Measurements from ENCODE around the gene ASS1. TPM values are rescaled to one million over a fixed set of nuclear protein-coding genes. Genes with fewer than 3 reads are reported as not detected.

ASS1 gene
- total RNA-seq, 1 donor from 2014 or later = 117 TPM

DNA sequence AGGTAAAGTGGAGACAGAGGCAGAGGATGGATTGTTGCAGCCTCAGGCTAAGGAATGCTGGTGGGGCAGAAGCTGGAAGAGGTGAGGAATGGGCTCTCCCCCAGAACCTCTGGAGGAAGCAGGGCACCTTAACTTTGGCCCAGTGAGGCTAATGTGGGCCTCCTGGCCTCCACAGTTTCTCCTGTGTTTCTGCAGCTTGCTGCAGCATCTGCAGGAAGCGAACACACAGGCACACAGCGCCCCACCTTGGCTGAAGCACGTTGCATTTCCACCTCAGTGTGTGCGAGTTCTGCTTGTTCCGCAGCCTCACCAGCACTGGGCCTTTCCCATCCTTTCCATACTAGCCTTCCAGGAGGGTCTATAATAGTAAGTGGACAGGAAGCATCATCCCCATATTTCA, 27.2 kb upstream of the ASS1 start:
- Histone ChIP-seq H3K79me2 (ENCODE audit: insufficient read depth, low read length) (no peaks in the 10 kb centered on the region), H3K4me3 (ENCODE audit: insufficient read depth, low read depth, low read length) (no peak overlapping the region), H4K20me1 (ENCODE audit: insufficient read depth, low read length) (no peaks in the 10 kb centered on the region), H3K4me1 (ENCODE audit: insufficient read depth, low read length) (peaks cover 16% of the 10 kb centered on the region), H3K27ac (ENCODE audit: low read depth, low read length) (no peak overlapping the region), H3K9me3 (ENCODE audit: insufficient read depth, low read depth, low read length) (no peaks in the 10 kb centered on the region), H3K4me2 (ENCODE audit: low read length) (no peak overlapping the region), H2AFZ (ENCODE audit: low read depth, low read length) (no peak overlapping the region), H3K9ac (ENCODE audit: low read length) (no peak overlapping the region), H3K36me3 (ENCODE audit: insufficient read depth, low read length) (no peaks in the 10 kb centered on the region), H3K27me3 (ENCODE audit: insufficient read depth, low read length) (peaks cover 2% of the 10 kb centered on the region)
- Mint-ChIP-seq H3K9me3 (ENCODE audit: unreplicated experiment) (no peaks in the 10 kb centered on the region), H3K4me3 (ENCODE audit: unreplicated experiment) (no peak overlapping the region), H3K27ac (ENCODE audit: unreplicated experiment) (no peak overlapping the region), H3K27me3 (ENCODE audit: low read depth, unreplicated experiment) (peaks cover 27% of the 10 kb centered on the region), H3K4me1 (ENCODE audit: low read depth, unreplicated experiment) (no peaks in the 10 kb centered on the region), H3K36me3 (ENCODE audit: low read depth, unreplicated experiment) (peaks cover 6% of the 10 kb centered on the region)
- no peak for TF ChIP-seq EZH2 (IDR thresholded peaks at IDR 0.05; ENCODE audit: insufficient read depth, low read length)
- TF ChIP-seq, protein P1, sequence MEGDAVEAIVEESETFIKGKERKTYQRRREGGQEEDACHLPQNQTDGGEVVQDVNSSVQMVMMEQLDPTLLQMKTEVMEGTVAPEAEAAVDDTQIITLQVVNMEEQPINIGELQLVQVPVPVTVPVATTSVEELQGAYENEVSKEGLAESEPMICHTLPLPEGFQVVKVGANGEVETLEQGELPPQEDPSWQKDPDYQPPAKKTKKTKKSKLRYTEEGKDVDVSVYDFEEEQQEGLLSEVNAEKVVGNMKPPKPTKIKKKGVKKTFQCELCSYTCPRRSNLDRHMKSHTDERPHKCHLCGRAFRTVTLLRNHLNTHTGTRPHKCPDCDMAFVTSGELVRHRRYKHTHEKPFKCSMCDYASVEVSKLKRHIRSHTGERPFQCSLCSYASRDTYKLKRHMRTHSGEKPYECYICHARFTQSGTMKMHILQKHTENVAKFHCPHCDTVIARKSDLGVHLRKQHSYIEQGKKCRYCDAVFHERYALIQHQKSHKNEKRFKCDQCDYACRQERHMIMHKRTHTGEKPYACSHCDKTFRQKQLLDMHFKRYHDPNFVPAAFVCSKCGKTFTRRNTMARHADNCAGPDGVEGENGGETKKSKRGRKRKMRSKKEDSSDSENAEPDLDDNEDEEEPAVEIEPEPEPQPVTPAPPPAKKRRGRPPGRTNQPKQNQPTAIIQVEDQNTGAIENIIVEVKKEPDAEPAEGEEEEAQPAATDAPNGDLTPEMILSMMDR (IDR thresholded peaks at IDR 0.05; ENCODE audit: insufficient read depth, low read depth, low read length) = no peak
- FAIRE-seq (no peak), DNase-seq (ENCODE audit: low read depth) (no peak)

DNA sequence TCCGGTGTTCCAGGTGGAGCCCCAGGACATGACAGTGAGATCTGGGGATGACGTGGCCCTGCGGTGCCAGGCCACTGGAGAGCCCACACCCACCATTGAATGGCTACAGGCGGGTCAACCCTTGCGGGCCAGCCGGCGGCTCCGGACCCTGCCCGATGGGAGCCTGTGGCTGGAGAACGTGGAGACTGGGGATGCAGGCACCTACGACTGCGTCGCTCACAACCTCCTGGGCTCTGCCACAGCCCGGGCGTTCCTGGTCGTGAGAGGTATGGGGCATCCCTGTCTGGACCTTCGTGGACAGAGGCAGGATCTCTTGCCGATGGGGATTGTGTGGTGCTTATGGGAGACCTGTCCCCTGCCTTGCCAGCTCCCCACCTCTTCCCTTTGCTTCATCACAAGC, 26.0 kb upstream of the ASS1 start:
- DNase-seq (ENCODE audit: low read depth) = no peak
- H3K9me3 ChIP-seq (ENCODE audit: insufficient read depth, low read depth, low read length) = no peaks in the 10 kb centered on the region
- Mint-ChIP-seq H3K27me3 (ENCODE audit: low read depth, unreplicated experiment) (peaks cover 30% of the 10 kb centered on the region), H3K27ac (ENCODE audit: unreplicated experiment) (no peak overlapping the region), H3K4me1 (ENCODE audit: low read depth, unreplicated experiment) (no peaks in the 10 kb centered on the region), H3K36me3 (ENCODE audit: low read depth, unreplicated experiment) (peaks cover 6% of the 10 kb centered on the region), H3K4me3 (ENCODE audit: unreplicated experiment) (no peak overlapping the region), H3K9me3 (ENCODE audit: unreplicated experiment) (no peaks in the 10 kb centered on the region)
- H3K27me3 ChIP-seq (ENCODE audit: insufficient read depth, low read length) = no peaks in the 10 kb centered on the region
- H3K4me1 ChIP-seq (ENCODE audit: insufficient read depth, low read length) = peaks cover 16% of the 10 kb centered on the region
- no peak overlapping the region for H3K9ac ChIP-seq (ENCODE audit: low read length)
- no peak for FAIRE-seq
- H3K27ac ChIP-seq (ENCODE audit: low read depth, low read length) = no peak overlapping the region
- no peak overlapping the region for H2AFZ ChIP-seq (ENCODE audit: low read depth, low read length)
- H3K4me3 ChIP-seq (ENCODE audit: insufficient read depth, low read depth, low read length) = no peak overlapping the region
- TF ChIP-seq, protein P1 (IDR thresholded peaks at IDR 0.05; ENCODE audit: insufficient read depth, low read depth, low read length) = no peak
- no peak for TF ChIP-seq EZH2 (IDR thresholded peaks at IDR 0.05; ENCODE audit: insufficient read depth, low read length)
- no peaks in the 10 kb centered on the region for H3K36me3 ChIP-seq (ENCODE audit: insufficient read depth, low read length)
- no peak overlapping the region for H3K4me2 ChIP-seq (ENCODE audit: low read length)
- no peaks in the 10 kb centered on the region for H3K79me2 ChIP-seq (ENCODE audit: insufficient read depth, low read length)
- H4K20me1 ChIP-seq (ENCODE audit: insufficient read depth, low read length) = no peaks in the 10 kb centered on the region

DNA sequence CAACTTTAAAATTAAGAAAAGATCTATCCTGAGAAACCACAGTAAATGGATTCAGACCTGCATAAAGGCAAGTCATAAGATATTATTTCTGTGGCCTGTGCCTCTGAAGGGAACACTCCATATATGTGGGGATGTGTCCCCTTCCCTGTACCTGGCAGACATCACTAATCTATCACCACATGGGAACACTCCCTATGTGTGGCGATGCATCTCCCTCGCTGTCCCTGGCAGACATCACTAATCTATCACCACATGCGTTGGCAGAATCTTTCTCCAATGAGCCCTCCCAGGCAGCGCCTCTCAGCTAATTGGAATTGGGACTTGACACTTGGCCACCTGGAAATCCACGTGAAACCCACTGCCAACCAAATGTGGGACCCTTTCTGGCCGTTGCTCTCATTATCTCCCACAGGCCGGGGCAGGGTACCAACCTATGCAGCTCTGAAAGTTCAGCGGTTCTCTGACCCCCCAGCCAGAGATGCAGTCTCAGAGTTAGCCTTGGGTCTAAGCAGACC, 25.2 kb upstream of the ASS1 start:
- no peaks in the 10 kb centered on the region for H3K9me3 Mint-ChIP-seq (ENCODE audit: unreplicated experiment)
- no peaks in the 10 kb centered on the region for H3K79me2 ChIP-seq (ENCODE audit: insufficient read depth, low read length)
- no peak overlapping the region for H3K27ac Mint-ChIP-seq (ENCODE audit: unreplicated experiment)
- H3K36me3 Mint-ChIP-seq (ENCODE audit: low read depth, unreplicated experiment) = peaks cover 6% of the 10 kb centered on the region
- H3K36me3 ChIP-seq (ENCODE audit: insufficient read depth, low read length) = no peaks in the 10 kb centered on the region
- FAIRE-seq (no peak), DNase-seq (ENCODE audit: low read depth) (no peak)
- H3K4me3 Mint-ChIP-seq (ENCODE audit: unreplicated experiment) = no peak overlapping the region
- no peaks in the 10 kb centered on the region for H3K9me3 ChIP-seq (ENCODE audit: insufficient read depth, low read depth, low read length)
- no peaks in the 10 kb centered on the region for H3K27me3 ChIP-seq (ENCODE audit: insufficient read depth, low read length)
- no peak overlapping the region for H3K27ac ChIP-seq (ENCODE audit: low read depth, low read length)
- H3K4me2 ChIP-seq (ENCODE audit: low read length) = no peak overlapping the region
- H2AFZ ChIP-seq (ENCODE audit: low read depth, low read length) = no peak overlapping the region
- TF ChIP-seq, protein P1 (IDR thresholded peaks at IDR 0.05; ENCODE audit: insufficient read depth, low read depth, low read length) = no peak
- no peak for TF ChIP-seq EZH2 (IDR thresholded peaks at IDR 0.05; ENCODE audit: insufficient read depth, low read length)
- H3K27me3 Mint-ChIP-seq (ENCODE audit: low read depth, unreplicated experiment) = peaks cover 27% of the 10 kb centered on the region
- no peak overlapping the region for H3K9ac ChIP-seq (ENCODE audit: low read length)
- no peak overlapping the region for H3K4me3 ChIP-seq (ENCODE audit: insufficient read depth, low read depth, low read length)
- no peaks in the 10 kb centered on the region for H3K4me1 Mint-ChIP-seq (ENCODE audit: low read depth, unreplicated experiment)
- H4K20me1 ChIP-seq (ENCODE audit: insufficient read depth, low read length) = no peaks in the 10 kb centered on the region
- peaks cover 16% of the 10 kb centered on the region for H3K4me1 ChIP-seq (ENCODE audit: insufficient read depth, low read length)

All from astrocyte (in vitro differentiated cells and primary cell).